EL (cell line): ENCODE data around the gene CDC42EP2.

Source experiments
- DNase-seq: peaks from one replicate; pipeline ENCODE4 v3.0.0-alpha.2; 2016

The CDC42EP2 gene

GRCh38 chr11:65298655-65299179, 15.9 kb upstream of the CDC42EP2 start:
- no peak for DNase-seq

GRCh38 chr11:65300621-65301275, 13.9 kb upstream of the CDC42EP2 start:
- DNase-seq, result no peak

DNA sequence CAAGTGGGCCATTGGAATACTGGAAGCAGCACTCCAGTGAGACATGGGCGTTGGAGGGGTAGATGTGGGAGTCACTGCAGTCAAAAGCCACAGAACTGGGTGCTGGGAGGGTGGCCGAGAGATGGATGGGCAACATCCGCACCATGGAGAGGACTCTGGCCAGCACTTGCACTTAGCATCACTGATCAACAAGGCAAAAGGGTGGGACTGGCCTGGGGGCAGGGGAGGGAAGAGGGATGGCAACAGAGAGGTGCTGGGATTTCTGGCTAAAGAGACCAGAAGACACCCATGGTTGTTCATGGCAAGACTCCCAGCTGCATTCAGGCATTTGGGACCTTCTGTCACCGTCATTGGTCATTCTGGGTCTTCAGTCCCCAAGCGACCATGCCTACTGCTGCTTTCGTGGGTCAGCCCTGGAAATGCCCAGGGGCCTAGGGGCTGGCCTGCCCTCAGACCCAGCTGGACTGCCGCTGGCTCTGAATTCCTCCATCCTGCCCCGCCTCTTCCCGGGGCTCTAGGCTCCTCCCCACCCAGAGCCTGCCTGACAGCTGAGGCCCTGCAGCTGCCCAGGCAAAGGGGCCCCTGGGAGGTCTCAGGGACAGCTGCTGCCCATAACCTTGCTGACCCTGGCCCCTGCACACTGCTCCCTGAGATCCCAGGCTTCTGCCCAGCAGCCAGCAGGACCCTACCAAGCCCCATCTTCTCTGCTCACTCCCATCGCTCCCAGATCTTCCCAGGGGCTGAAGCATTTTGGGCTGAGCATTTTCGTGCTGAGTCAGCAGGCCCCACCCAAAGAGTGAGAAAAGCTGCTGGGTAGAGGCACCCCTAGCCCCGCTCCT, 13.0 kb upstream of the CDC42EP2 start:
- DNase-seq, result no peak

GRCh38 chr11:65303555-65303954, 11.1 kb upstream of the CDC42EP2 start:
- DNase-seq, result no peak

- no peak for DNase-seq
Measured at GRCh38 chr11:65304110-65304509, 10.6 kb upstream of the CDC42EP2 start.

- no peak for DNase-seq
Measured at GRCh38 chr11:65304613-65305012, 10.1 kb upstream of the CDC42EP2 start.

GRCh38 chr11:65305501-65306268, 9.0 kb upstream of the CDC42EP2 start:
- DNase-seq, result no peak

DNA sequence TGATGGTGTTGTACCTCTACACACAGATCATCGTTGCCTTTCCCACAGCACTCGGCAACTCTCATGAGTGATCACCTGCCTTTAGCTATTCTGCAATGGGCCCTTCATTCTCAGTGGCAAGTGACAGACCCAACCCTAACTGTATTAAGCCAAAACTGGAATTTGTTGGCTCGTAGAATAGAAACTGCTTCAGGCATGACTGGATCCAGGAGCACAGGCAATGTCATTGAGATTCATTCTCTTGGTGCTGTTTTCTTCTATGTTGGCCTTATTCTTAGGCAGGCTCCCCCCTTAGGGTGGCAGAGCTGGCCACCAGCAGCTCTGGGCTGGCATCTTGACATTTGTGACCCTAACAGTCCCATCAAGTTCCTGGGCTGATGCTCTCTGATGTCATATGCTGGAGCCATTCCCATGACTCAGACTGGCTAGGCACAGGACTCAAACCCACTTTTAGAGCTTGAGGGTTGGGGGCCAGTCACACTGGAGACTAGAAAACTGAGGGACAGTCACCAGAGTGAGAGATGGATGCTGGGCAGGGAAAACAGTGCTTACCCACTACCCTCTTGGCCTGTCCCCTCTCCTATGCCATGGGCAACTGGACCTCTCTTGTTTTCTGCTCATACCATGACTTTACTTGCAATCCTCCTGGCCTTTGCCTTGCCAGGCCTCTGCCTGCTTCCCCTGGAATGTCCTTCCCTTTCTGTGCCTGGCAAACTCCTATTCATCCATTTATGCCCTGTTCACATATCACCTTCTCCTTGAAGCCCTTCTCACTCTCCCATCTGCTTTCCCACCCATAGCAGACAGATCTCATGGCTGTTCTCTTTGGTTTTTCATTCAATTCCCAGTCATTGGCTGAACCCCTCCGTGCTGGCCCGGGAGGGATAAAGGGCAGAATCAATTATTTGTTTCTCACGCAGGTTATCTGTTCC, 7.1 kb upstream of the CDC42EP2 start:
- DNase-seq, result peak; percentile 59

DNA sequence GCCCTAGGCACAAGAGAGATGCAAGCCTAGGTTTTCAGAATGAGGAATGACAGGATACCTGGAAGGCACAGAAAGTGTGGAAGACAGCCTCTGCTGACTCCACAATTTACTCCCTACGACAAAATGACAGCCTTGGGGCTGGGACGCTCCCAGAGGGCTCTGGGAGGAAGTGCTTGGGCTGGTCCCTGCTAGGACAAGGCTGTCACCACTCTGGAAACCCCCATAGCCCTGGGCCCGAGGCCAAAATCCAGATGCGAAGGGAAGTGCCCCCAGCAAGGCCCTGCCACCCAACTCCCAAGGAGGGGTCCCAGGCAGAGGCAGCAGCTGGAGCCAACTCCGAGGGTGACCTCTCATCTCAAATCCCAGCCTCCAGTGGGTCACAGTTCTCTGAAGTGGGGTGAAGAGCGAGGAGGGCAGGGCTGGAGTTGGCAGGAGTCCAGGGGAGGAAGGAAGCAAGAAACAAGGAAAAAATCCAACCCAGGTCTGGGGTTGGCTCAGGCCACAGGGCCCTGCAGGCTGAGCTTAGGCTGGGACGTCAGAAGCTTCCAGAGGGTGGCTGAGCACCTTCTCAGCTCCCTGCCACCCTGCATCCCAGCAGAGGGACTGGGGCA, 6.3 kb upstream of the CDC42EP2 start:
- DNase-seq, result no peak

DNA sequence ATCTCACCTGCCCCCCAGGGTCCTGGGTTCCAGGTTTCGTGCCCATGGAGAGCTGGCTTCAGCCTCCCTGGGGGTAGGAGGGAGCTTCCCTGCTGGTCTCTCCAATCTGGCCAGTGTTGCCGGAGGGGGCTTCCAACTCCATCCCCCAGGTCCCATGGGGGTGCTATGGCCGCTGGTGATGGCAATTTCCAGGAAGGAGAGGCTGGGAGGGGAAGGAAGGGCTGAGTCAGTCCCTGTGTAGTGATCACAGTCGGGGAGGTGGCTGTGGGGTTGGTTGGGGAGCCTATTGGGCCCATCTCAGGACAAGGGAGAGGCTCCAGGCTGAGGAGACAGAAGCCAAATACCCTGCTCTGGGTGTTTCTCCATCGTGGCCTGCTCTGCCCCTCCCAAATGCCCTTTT, 5.7 kb upstream of the CDC42EP2 start:
- DNase-seq, result no peak

GRCh38 chr11:65310215-65310614, 4.5 kb upstream of the CDC42EP2 start:
- no peak for DNase-seq

- DNase-seq, result peak; percentile 42
Measured at GRCh38 chr11:65310736-65311135, 3.9 kb upstream of the CDC42EP2 start.

DNA sequence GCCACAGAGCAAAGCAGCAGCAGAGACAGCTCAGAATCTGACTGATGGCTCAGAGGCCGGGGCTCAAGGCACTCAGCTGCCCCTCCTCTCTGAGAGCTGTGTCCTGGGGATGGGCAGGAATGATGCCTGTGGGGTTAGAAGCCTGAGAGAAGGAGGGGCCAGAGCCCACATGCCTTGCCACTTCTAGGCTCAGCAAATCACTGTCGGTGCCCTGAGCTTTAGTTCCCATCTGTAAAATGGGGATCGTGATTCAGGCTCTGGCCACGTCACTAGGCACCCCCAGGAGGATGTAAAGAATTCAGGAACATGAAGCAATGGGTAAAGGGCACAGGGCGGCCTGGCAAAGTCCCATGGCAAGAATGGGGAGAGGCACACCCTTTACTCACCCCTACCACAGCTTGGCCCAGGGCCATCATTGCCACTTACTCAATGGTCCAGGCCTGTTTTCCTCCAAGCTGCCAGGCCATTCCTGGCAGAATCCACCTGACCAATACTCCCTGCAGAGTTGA, 3.4 kb upstream of the CDC42EP2 start:
- peak; percentile 60 for DNase-seq

DNA sequence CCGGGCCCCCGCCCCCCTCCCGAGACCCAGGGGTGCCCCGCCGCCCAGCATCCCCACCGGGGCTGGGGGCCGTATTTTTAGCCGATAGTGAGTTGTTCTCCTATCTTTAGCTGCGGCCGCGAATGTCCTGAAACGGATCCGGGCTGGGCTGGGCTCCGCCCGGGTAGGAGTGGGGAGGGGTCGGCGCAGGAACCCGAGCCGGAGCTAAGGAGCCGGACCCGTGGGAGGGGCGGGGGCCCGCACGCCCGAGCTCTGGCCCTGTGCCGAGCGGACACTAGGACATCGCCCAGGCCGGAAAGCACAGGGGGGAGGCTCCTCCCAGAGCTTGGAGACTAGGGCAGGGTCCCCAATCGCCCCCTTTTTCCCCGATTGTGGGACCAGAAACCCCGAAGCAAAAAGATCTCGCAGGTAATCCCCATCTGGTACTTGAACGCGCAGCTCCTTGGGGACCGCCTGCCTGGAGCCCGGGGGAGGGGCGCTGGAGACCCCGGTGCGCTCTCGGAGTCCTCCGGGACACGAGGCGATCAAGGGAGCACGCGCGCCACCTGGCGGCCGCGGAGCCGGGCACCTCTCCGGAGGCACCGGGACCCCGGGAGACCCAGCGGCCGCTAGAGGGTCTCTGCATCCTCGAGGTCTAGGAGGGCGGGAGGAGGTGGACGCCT, 669 bp downstream of the CDC42EP2 start:
- peak; percentile 76 for DNase-seq

DNA sequence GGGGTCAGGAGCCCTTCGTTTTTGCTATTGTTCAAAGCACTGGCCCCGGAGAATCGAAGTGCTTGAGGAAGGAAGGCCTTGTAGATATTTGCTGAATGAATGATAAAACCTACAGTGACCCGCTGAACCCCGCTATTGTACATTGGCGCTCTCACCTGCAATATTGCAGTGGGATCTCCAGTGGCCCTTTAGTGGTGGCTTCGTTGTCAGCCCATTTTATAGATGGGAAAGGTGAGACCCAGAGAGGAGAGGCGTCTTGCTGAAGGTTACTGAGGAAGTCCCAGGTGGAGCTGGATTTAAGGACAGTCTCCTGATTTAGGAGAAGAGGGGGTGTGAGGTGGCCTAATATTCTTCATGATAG, 1.2 kb downstream of the CDC42EP2 start:
- no peak for DNase-seq

- DNase-seq, result peak; percentile 94
Measured at GRCh38 chr11:65316227-65317024, 1.8 kb downstream of the CDC42EP2 start.

GRCh38 chr11:65317025-65317786, 2.5 kb downstream of the CDC42EP2 start:
- peak; percentile 79 for DNase-seq

DNA sequence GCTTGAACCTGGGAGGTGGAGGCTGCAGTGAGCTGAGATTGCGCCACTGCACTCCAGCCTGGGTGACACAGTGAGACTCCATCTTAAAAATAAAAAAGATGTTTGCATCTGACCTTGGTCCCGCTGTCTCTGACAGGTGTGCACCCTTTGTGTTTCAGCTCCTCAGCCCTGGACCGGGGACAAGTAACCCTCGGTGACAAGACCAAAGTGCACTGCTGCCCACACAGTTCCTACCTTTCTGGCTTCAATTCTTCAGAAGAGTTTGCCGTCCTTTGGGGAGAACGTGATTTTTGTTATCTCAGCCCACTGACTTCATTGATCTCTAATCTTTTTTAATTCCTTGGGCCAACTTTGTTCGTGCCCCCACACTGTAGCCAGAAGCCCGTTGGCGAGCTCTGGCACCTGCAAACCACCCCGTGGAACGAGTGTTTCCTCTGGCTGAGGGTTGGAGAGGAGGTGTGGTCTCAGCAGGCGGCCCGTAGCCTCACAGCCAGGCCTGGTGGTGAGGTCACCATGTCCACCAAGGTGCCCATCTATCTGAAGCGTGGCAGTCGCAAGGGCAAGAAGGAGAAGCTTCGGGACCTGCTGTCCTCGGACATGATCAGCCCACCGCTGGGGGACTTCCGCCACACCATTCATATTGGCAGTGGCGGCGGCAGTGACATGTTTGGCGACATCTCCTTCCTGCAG, 5.9 kb downstream of the CDC42EP2 start:
- DNase-seq, result no peak

GRCh38 chr11:65321076-65321475, 6.4 kb downstream of the CDC42EP2 start:
- DNase-seq, result no peak
